CD4-positive, alpha-beta memory T cell (primary cell): ENCODE results near the gene XRCC4. TPM values are rescaled to one million over a fixed set of nuclear protein-coding genes. Genes with fewer than 3 reads are reported as not detected.

Experiments used
- CTCF ChIA-PET: fragments of 350-600 bp; sonication (Branson Sonifier 250); formaldehyde crosslinking; loops from one replicate; lab custom pipeline; 2021; ENCODE audit warnings: inconsistent platforms; ENCODE audit not compliant: partially characterized antibody; lab: Charles Lee
- POLR2A ChIA-PET: fragments of 350-600 bp; sonication (Branson Sonifier 250); formaldehyde crosslinking; loops from one replicate; lab custom pipeline; 2021; ENCODE audit not compliant: partially characterized antibody; lab: Charles Lee
- DNase-seq, 5 donors: peaks; one replicate each; pipeline versions ENCODE4 v3.0.0 to v3.0.0-alpha.2; 2020 to 2022; ENCODE audit warnings: mixed read lengths in 1 of 5
- H3K27ac ChIP-seq: one replicate; pipeline ENCODE4 v1.7.0; 2013; ENCODE audit warnings: low read depth, low read length
- H3K27me3 ChIP-seq: 2 replicates; pipeline ENCODE4 v1.7.0; 2013; ENCODE audit warnings: mild to moderate bottlenecking, low read length, moderate library complexity; ENCODE audit not compliant: insufficient read depth
- H3K36me3 ChIP-seq: 2 replicates; pipeline ENCODE4 v1.7.0; 2013; ENCODE audit warnings: mild to moderate bottlenecking, low read length, moderate library complexity; ENCODE audit not compliant: insufficient read depth
- H3K4me1 ChIP-seq: 2 replicates; pipeline ENCODE4 v1.7.0; 2013; ENCODE audit warnings: mild to moderate bottlenecking, low read length, moderate library complexity; ENCODE audit not compliant: insufficient read depth
- H3K4me3 ChIP-seq, 2 donors: one replicate each; pipeline ENCODE4 v1.7.0; 2013; ENCODE audit warnings: low read length in 2 of 2, mild to moderate bottlenecking in 1 of 2
- H3K9me3 ChIP-seq, 2 donors: one replicate each; pipeline ENCODE4 v1.7.0; 2013; ENCODE audit warnings: low read length in 2 of 2, control low read depth in 1 of 2; ENCODE audit not compliant: control insufficient read depth in 1 of 2
- H3K27ac Mint-ChIP-seq, 7 donors: one replicate each; pipeline ENCODE4 v1.8.0; 2020 to 2021; ENCODE audit warnings: mixed read lengths in 7 of 7, mild to moderate bottlenecking in 6 of 7, inconsistent platforms in 3 of 7, moderate library complexity in 3 of 7
- H3K27me3 Mint-ChIP-seq, 2 donors: one replicate each; pipeline ENCODE4 v1.8.0; 2020 to 2021; ENCODE audit warnings: mixed read lengths in 2 of 2
- H3K36me3 Mint-ChIP-seq, 2 donors: one replicate each; pipeline ENCODE4 v1.8.0; 2020 to 2021; ENCODE audit warnings: mixed read lengths in 2 of 2, inconsistent platforms in 1 of 2, mild to moderate bottlenecking in 1 of 2
- H3K4me1 Mint-ChIP-seq, 4 donors: one replicate each; pipeline ENCODE4 v1.8.0; 2020 to 2021; ENCODE audit warnings: mixed read lengths in 4 of 4, mild to moderate bottlenecking in 1 of 4
- H3K4me3 Mint-ChIP-seq, 8 donors: one replicate each; pipeline ENCODE4 v1.8.0; 2020 to 2021; ENCODE audit warnings: mixed read lengths in 8 of 8, mild to moderate bottlenecking in 7 of 8, moderate library complexity in 6 of 8, inconsistent platforms in 3 of 8
- H3K9me3 Mint-ChIP-seq, 8 donors: one replicate each; pipeline ENCODE4 v1.8.0; 2020 to 2021; ENCODE audit warnings: mixed read lengths in 8 of 8, mild to moderate bottlenecking in 5 of 8, inconsistent platforms in 3 of 8, moderate library complexity in 1 of 8
- intact Hi-C: fragments of 100-400 bp; cut with micrococcal nuclease; formaldehyde crosslinking; loops from one replicate; pipeline ENCODE4 v1.15.1; 2023
- polyA plus RNA-seq, 2 donors: library from polyadenylated mRNA; unstranded; fragments of 300-500 nt; fragmentation: Illumina TruSeq; gene quantifications; one replicate each; pipeline ENCODE4 v1.2.3, GENCODE V29; 2021
- total RNA-seq, 2 experiments: library from RNA; stranded (reverse); gene quantifications; one replicate each; pipeline ENCODE4 v1.2.3, GENCODE V29; 2021

XRCC4 gene
- total and polyA plus RNA-seq, 4 experiments from 2014 or later, result 4.1 to 9.8 (median 5.7) TPM

- H3K36me3 ChIP-seq, result no peaks in the 10 kb centered on the region
- Mint-ChIP-seq H3K4me1 (no peaks in the 10 kb centered on the region), H3K36me3 (peaks cover 0 to under 1% of the 10 kb centered on the region in 2 donors), H3K4me3 (no peak overlapping the region), H3K27ac (no peak overlapping the region), H3K27me3 (no peaks in the 10 kb centered on the region), H3K9me3 (peaks cover 0 to 2% (median 0%) of the 10 kb centered on the region in 8 donors)
- H3K4me1 ChIP-seq, result no peaks in the 10 kb centered on the region
- H3K4me3 ChIP-seq, result no peak overlapping the region
- H3K27ac ChIP-seq, result no peak overlapping the region
- ChIA-PET CTCF (no interaction called here), POLR2A (no interaction called here)
- no peak for DNase-seq
- H3K9me3 ChIP-seq, result no peaks in the 10 kb centered on the region
- no peaks in the 10 kb centered on the region for H3K27me3 ChIP-seq
- intact Hi-C loops, result no loop called here
Observed at GRCh38 chr5:83172655-83173054, 95.3 kb downstream of the XRCC4 start.

GRCh38 chr5:83173826-83174225 is 96.5 kb downstream of the XRCC4 start:
- Histone ChIP-seq H3K27ac (no peak overlapping the region), H3K4me3 (no peak overlapping the region), H3K36me3 (no peaks in the 10 kb centered on the region), H3K9me3 (no peaks in the 10 kb centered on the region), H3K4me1 (no peaks in the 10 kb centered on the region), H3K27me3 (no peaks in the 10 kb centered on the region)
- DNase-seq, result no peak
- Mint-ChIP-seq H3K27me3 (no peaks in the 10 kb centered on the region), H3K36me3 (no peaks in the 10 kb centered on the region), H3K9me3 (peaks cover 0 to 2% (median 0%) of the 10 kb centered on the region in 8 donors), H3K4me3 (no peak overlapping the region), H3K4me1 (no peaks in the 10 kb centered on the region), H3K27ac (no peak overlapping the region)
- ChIA-PET CTCF (no interaction called here), POLR2A (no interaction called here)
- intact Hi-C loops, result no loop called here

- Mint-ChIP-seq H3K27me3 (no peaks in the 10 kb centered on the region), H3K36me3 (no peaks in the 10 kb centered on the region), H3K27ac (no peak overlapping the region), H3K9me3 (no peaks in the 10 kb centered on the region), H3K4me3 (no peak overlapping the region), H3K4me1 (no peaks in the 10 kb centered on the region)
- Histone ChIP-seq H3K4me3 (no peak overlapping the region), H3K36me3 (no peaks in the 10 kb centered on the region), H3K27me3 (no peaks in the 10 kb centered on the region), H3K27ac (no peak overlapping the region), H3K9me3 (no peaks in the 10 kb centered on the region), H3K4me1 (no peaks in the 10 kb centered on the region)
- ChIA-PET CTCF (no interaction called here), POLR2A (no interaction called here)
- intact Hi-C loops, result no loop called here
- DNase-seq, result no peak
Observed at GRCh38 chr5:83177803-83178202, 100.5 kb downstream of the XRCC4 start.

- no peaks in the 10 kb centered on the region for H3K4me1 ChIP-seq
- POLR2A ChIA-PET, result no interaction called here
- no peak overlapping the region for H3K4me3 Mint-ChIP-seq
- H3K4me3 ChIP-seq, result no peak overlapping the region
- H3K36me3 ChIP-seq, result no peaks in the 10 kb centered on the region
- no peaks in the 10 kb centered on the region for H3K27me3 Mint-ChIP-seq
- intact Hi-C loops, result no loop called here
- no peaks in the 10 kb centered on the region for H3K4me1 Mint-ChIP-seq
- H3K9me3 ChIP-seq, result no peaks in the 10 kb centered on the region
- peaks cover 0 to 6% of the 10 kb centered on the region in 2 donors for H3K36me3 Mint-ChIP-seq
- no peak for DNase-seq
- H3K27me3 ChIP-seq, result no peaks in the 10 kb centered on the region
- H3K27ac ChIP-seq, result no peak overlapping the region
- H3K9me3 Mint-ChIP-seq, result peaks cover 0 to 2% (median 0%) of the 10 kb centered on the region in 8 donors
- CTCF ChIA-PET, result no interaction called here
- H3K27ac Mint-ChIP-seq, result no peak overlapping the region
Observed at GRCh38 chr5:83179966-83180365, 102.6 kb downstream of the XRCC4 start.

- Mint-ChIP-seq H3K36me3 (peaks cover 0 to 13% of the 10 kb centered on the region in 2 donors), H3K4me1 (no peaks in the 10 kb centered on the region)
- H3K27me3 ChIP-seq, result no peaks in the 10 kb centered on the region
Observed at GRCh38 chr5:83184534-83184933, 107.2 kb downstream of the XRCC4 start.

GRCh38 chr5:83192947-83193346 is 115.6 kb downstream of the XRCC4 start:
- Histone ChIP-seq H3K9me3 (no peaks in the 10 kb centered on the region), H3K27me3 (no peaks in the 10 kb centered on the region), H3K4me1 (no peaks in the 10 kb centered on the region), H3K36me3 (no peaks in the 10 kb centered on the region), H3K4me3 (no peak overlapping the region), H3K27ac (no peak overlapping the region)
- Mint-ChIP-seq H3K27ac (no peak overlapping the region), H3K9me3 (no peaks in the 10 kb centered on the region), H3K4me3 (no peak overlapping the region), H3K36me3 (no peaks in the 10 kb centered on the region), H3K4me1 (no peaks in the 10 kb centered on the region), H3K27me3 (no peaks in the 10 kb centered on the region)
- intact Hi-C loops, result no loop called here
- no peak for DNase-seq
- POLR2A ChIA-PET, result no interaction called here
- CTCF ChIA-PET, result no interaction called here

More at GRCh38 chr5:83184534-83184933, 107.2 kb downstream of the XRCC4 start:
- intact Hi-C loops, result no loop called here
- no peaks in the 10 kb centered on the region for H3K9me3 ChIP-seq
- POLR2A ChIA-PET, result no interaction called here
- peaks cover 0 to 6% (median under 1%) of the 10 kb centered on the region in 8 donors for H3K9me3 Mint-ChIP-seq
- H3K4me3 Mint-ChIP-seq, result no peak overlapping the region
- no peak overlapping the region for H3K4me3 ChIP-seq
- no peak overlapping the region for H3K27ac ChIP-seq
- no peak overlapping the region for H3K27ac Mint-ChIP-seq
- H3K27me3 Mint-ChIP-seq, result no peaks in the 10 kb centered on the region
- CTCF ChIA-PET, result no interaction called here
- H3K4me1 ChIP-seq, result no peaks in the 10 kb centered on the region
- H3K36me3 ChIP-seq, result no peaks in the 10 kb centered on the region
- no peak for DNase-seq

GRCh38 chr5:83197326-83197967 is 120.1 kb downstream of the XRCC4 start:
- Histone ChIP-seq H3K27me3 (no peaks in the 10 kb centered on the region), H3K4me1 (no peaks in the 10 kb centered on the region), H3K36me3 (no peaks in the 10 kb centered on the region), H3K27ac (no peak overlapping the region), H3K4me3 (no peak overlapping the region), H3K9me3 (no peaks in the 10 kb centered on the region)
- no peaks in the 10 kb centered on the region for H3K9me3 Mint-ChIP-seq
- ChIA-PET CTCF (interaction anchor here (0.9 kb wide), 1 partner anchor 37 kb away, joined by 4 read pairs; no protein-coding TSS in a partner anchor), POLR2A (no interaction called here)
- H3K27ac Mint-ChIP-seq, result no peak overlapping the region
- no peak overlapping the region for H3K4me3 Mint-ChIP-seq
- DNase-seq, result no peak
- no peaks in the 10 kb centered on the region for H3K27me3 Mint-ChIP-seq
- intact Hi-C loops, result no loop called here
- H3K4me1 Mint-ChIP-seq, result no peaks in the 10 kb centered on the region
- peaks cover 0 to 9% of the 10 kb centered on the region in 2 donors for H3K36me3 Mint-ChIP-seq
